HCT116 (cell line): ENCODE measurements around the gene ZNF804A.

Experiments
- EZH2 ChIP-seq: fragments of 200-600 bp; sonication (generic); IDR thresholded peaks from 2 replicates; pipeline ENCODE4 v1.6.1; 2017; ENCODE audit warnings: antibody characterized with exemption, mixed run types
- POLR2A ChIP-seq: IDR thresholded peaks from 2 replicates; pipeline ENCODE4 v1.7.0; 2011; ENCODE audit warnings: borderline replicate concordance; ENCODE audit not compliant: insufficient read depth, insufficient read length; ENCODE audit errors: extremely low read depth
- RAD21 ChIP-seq: IDR thresholded peaks from 2 replicates; pipeline ENCODE4 v1.6.1; 2012; ENCODE audit warnings: low read depth, mild to moderate bottlenecking
- YY1 ChIP-seq: IDR thresholded peaks from 2 replicates; pipeline ENCODE4 v1.6.1; 2011; ENCODE audit warnings: low read length, low read depth, moderate library complexity, mild to moderate bottlenecking; ENCODE audit not compliant: insufficient replicate concordance; ENCODE audit errors: extremely low read depth
- TF ChIP-seq, protein P1 (sequence below): IDR thresholded peaks from 2 replicates; pipeline ENCODE4 v1.6.1; 2012
- TF ChIP-seq, protein P2 (sequence below), 3 experiments: fragments of 200-600 bp in 1 of 3; sonication (generic) in 1 of 3; IDR thresholded peaks in 2 of 3; conservative IDR thresholded peaks in 1 of 3; 2 replicates each; pipeline ENCODE4 v1.5.1; 2012 to 2017; ENCODE audit warnings: low read depth in 2 of 3, low read length in 2 of 3, antibody characterized with exemption in 1 of 3, borderline replicate concordance in 1 of 3, control low read depth in 1 of 3, mild to moderate bottlenecking in 1 of 3, mixed read lengths in 1 of 3, mixed run types in 1 of 3, moderate library complexity in 1 of 3; ENCODE audit not compliant: insufficient read depth in 1 of 3
- TF ChIP-seq, protein P3 (sequence below): IDR thresholded peaks from 2 replicates; pipeline ENCODE4 v1.6.1; 2012; ENCODE audit warnings: low read depth

DNA sequence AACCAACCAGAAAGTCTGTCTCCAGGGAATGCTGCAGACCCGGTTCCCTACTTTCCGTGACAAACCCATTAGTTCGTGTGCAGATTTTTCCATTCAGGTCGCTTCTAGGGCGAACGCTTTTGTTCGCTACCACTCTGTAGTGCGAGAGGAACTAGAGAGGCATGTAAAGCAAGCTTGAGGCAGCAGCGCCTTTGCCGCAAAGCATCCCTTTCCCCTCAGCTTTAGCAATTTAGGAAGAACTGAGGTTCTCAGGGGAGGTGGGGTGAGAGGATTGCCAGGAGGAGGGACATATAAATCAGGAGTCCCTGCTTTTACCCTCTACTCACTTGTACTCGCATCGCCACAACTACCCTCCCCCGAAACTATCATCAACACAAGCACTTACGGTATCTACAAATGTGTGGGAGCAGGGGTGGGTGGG, 748 bp upstream of the ZNF804A start:
- TF ChIP-seq YY1 (no peak), RAD21 (no peak), POLR2A (no peak), EZH2 (no peak)
- TF ChIP-seq, protein P1, sequence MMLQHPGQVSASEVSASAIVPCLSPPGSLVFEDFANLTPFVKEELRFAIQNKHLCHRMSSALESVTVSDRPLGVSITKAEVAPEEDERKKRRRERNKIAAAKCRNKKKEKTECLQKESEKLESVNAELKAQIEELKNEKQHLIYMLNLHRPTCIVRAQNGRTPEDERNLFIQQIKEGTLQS: no peak
- TF ChIP-seq, protein P2, sequence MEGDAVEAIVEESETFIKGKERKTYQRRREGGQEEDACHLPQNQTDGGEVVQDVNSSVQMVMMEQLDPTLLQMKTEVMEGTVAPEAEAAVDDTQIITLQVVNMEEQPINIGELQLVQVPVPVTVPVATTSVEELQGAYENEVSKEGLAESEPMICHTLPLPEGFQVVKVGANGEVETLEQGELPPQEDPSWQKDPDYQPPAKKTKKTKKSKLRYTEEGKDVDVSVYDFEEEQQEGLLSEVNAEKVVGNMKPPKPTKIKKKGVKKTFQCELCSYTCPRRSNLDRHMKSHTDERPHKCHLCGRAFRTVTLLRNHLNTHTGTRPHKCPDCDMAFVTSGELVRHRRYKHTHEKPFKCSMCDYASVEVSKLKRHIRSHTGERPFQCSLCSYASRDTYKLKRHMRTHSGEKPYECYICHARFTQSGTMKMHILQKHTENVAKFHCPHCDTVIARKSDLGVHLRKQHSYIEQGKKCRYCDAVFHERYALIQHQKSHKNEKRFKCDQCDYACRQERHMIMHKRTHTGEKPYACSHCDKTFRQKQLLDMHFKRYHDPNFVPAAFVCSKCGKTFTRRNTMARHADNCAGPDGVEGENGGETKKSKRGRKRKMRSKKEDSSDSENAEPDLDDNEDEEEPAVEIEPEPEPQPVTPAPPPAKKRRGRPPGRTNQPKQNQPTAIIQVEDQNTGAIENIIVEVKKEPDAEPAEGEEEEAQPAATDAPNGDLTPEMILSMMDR (IDR thresholded peaks at IDR 0.05 in 2 of 3, conservative IDR thresholded peaks at IDR 0.05 in 1 of 3; ENCODE audit: borderline replicate concordance in 1 of 3, insufficient read depth in 1 of 3, low read depth in 2 of 3, low read length in 2 of 3): no peak
- TF ChIP-seq, protein P3, sequence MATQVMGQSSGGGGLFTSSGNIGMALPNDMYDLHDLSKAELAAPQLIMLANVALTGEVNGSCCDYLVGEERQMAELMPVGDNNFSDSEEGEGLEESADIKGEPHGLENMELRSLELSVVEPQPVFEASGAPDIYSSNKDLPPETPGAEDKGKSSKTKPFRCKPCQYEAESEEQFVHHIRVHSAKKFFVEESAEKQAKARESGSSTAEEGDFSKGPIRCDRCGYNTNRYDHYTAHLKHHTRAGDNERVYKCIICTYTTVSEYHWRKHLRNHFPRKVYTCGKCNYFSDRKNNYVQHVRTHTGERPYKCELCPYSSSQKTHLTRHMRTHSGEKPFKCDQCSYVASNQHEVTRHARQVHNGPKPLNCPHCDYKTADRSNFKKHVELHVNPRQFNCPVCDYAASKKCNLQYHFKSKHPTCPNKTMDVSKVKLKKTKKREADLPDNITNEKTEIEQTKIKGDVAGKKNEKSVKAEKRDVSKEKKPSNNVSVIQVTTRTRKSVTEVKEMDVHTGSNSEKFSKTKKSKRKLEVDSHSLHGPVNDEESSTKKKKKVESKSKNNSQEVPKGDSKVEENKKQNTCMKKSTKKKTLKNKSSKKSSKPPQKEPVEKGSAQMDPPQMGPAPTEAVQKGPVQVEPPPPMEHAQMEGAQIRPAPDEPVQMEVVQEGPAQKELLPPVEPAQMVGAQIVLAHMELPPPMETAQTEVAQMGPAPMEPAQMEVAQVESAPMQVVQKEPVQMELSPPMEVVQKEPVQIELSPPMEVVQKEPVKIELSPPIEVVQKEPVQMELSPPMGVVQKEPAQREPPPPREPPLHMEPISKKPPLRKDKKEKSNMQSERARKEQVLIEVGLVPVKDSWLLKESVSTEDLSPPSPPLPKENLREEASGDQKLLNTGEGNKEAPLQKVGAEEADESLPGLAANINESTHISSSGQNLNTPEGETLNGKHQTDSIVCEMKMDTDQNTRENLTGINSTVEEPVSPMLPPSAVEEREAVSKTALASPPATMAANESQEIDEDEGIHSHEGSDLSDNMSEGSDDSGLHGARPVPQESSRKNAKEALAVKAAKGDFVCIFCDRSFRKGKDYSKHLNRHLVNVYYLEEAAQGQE: no peak
